Lung microvascular endothelial cell (primary cell): ENCODE data around the gene CHTF8. TPM values are rescaled to one million over a fixed set of nuclear protein-coding genes. Genes with fewer than 3 reads are reported as not detected.
"Not testable (repeated sequence)": the region's sequence is repeated elsewhere in the genome, so short reads cannot be mapped to it uniquely, and the experiment has no call there.

Source experiments
- DNase-seq, 2 donors: peaks; one replicate each; pipeline versions ENCODE4 v3.0.0 to v3.0.0-alpha.2; 2010; ENCODE audit warnings: low read depth in 2 of 2
- total RNA-seq: library from RNA; depleted of rRNA; stranded (reverse); fragments of >200 nt; gene quantifications from 2 replicates; pipeline ENCODE4 v1.2.1, GENCODE V29; 2014

CHTF8 gene, protein sequence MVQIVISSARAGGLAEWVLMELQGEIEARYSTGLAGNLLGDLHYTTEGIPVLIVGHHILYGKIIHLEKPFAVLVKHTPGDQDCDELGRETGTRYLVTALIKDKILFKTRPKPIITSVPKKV
- total RNA-seq = 60.4 and 62.3 TPM in 2 replicates

DNA sequence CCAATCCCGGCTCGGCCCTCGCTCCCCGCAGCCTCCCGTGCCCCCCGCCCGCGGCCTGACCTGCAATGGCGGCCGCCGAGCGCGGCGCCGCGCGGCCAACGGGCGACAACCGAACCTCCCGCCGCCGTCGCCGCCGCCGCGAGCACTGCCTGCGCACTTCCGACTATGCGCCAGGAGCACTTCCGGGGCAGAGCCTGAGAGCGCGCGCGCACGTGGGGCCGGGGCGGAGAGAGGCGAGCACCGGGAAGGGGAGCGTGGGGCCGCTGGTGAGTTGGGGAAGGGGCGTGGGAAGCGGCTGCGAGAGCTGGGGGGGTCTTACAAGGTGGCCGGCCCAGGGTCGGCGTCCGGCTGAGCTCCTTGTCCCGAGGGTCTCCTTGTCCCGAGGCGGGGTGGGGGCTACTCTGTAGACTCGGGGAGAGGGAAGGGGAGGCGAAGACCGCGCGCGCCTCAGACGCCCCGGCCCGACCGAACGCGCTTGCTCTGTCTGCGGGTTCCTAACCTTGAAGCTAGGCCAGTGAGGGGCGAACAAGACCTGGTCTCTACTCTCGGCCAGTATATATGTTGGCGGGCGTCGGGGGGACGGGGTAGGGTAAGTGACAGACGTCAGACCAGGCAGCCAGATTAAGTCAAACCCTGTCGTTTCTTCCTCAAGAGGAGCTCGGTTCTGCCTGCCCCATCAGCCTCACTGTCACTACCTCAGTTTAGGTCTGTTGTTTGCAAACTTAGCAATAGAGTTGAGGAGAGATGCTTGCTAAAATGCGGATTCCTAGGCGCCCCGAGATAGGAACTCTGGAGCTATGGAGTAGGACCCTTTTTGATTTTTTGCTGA lies at the start of gene CHTF8, which contains the start of gene UTP4:
Gene CHTF8 (minus strand): TSS at position 165 of the 829 bp plus-strand sequence. CDS start 11,130 bp downstream, outside the sequence.
Gene UTP4 (plus strand): TSS at position 226 of the 829 bp plus-strand sequence. CDS start 811 bp downstream, outside the sequence.
- DNase-seq = peak; percentile 87 to 90

DNA sequence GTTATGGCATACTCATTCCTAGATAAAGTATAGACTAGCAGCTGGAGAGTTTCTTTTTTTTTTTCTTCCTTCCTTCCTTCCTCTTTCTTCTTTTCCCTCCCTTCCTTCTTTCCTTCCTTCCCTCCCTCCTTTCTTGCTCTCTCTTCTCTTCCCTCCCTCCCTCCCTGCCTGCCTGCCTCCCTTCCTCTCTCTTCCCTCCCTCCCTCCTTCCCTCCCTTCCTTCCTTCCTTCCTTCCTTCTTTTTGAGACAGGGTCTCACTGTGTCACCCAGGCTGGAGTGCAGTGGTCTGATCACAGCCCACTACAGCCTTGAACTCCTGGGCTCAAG lies 47.6 kb upstream of the CHTF8 start:
- DNase-seq = no peak

DNA sequence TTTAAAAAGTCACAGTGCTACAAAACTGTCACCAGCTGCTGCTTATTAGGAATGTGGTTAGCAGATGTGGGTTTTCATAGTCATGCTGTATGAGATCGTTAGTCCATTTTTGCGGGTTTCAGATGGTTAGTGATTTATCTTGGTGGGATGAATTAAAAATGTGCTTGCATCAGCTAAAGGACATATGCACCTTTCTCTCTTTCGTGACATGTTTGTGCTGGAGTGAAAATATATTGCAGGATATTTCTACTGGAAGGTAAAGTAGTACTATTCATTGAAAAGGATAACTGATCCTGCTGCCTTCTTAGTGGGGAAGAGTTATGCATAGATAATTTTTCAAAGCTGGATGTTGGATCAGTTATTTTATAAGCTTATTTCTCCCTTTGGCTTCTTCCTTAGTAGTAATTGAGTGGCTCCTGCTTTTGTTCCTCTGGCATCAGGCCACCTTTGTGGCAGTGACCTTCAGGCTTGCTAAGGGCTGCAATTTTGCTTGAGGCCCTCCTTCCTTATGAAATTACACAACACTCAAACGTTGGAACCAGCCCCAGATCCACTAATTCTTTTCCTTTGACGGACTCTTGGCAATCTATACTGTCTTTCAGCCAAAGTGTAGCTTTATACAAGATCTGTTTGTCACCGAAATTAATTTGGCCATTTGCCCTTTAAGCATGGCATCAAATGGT lies 47.1 kb upstream of the CHTF8 start:
- peak; percentile 47 to 73 for DNase-seq

DNA sequence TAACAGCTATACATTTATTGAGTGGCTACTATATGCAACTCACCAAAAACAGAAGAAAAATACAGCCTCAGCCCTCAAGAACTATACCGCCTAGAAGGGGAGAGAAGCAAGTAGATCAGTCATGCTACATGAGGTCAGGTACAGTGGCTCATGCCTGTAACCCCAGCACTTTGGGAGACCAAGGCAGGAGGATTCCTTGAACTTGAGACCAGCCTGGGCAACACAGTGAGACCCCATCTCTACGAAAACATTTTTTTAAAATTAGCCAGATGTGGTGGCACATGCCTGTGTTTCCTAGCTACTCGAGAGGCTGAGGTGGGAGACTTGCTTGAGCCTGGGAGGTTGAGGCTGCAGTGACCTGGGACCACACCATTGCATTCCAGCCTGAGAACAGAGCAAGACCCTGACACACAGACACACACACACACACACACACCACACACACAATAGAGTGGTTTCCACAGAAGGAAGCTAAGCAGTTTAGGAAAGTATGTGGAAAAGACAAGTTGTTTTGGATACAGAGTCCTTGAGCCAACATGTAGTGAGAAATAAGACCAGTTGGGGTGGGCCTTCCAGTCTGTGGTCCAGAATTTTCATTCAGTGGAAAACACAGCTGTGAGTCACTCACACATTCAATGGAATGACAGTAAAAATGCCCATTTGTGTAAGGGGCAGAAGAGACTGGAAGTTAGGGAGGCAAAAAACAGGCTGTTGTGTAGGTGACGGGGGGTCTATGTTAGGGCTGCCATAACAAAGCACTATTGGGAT lies 43.8 kb upstream of the CHTF8 start:
- DNase-seq = no peak

DNA sequence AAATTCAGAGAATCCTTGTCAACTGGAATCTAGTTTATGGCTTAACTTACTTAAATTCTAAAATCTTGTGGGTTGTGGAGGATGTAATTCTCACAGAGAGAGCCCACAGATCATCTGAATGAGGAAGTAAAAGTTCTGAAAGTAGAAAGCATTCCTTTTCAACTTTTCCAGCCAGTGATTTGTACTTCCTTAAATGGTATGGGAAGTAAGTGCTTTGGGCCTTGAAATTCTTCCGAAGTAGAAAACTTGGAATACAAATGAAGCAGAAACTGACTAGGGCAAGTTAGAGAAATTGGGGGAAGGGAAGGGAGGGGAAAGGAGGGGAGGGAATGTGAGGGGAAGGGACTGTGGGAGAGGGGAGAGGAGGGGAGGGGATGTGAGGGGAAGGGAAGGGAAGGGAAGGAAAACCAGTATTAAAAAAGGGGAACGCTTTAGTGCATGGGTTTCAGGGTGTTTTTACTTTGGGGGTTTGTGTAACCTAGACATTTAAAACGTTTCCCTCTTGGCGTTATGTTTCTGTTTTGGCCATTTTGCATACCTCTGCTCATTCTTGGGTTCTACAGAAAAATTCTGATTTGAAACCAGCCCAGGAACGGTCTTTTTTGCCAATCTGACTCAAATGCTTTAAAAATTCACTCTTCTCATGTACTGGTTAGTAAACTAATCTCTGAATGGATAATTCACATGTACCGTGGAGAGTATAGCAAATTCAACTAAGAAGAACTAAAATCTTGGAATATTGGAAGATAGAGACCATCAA lies 39.1 kb upstream of the CHTF8 start:
- DNase-seq = no peak

DNA sequence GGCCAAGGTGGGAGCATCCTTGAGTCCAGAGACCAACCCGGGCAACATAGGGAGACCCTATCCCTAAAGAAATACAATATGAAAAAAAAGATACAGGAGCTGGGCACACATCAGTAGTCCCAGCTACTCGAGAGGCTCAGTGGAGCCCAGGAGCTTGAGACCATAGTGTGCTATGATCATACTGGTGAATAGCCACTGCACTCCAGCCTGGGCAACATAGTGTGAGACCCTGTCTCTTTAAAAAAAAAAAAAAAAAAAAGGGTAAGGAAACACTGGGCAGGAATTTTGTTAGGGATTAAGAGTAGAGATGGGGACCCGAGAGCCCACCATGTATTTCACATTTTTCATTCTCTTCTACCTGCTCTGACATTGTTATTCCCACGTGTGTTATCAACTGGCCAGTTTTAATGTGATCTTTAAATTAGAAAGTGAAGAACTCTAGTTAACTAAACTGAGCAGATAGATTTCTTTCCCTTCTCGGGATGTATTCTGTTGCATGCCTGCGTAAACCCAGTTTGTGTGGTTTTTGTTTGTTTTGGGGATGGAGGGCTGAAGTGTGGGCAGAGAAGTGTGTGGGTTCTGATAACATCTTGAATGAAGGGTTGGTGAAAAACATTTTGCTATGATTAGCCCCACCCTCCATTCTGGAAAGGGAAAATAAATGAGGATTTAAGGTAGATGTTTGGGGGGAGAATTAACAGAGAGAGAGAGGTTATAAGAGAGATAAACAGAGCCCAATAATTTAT lies 37.4 kb upstream of the CHTF8 start:
- DNase-seq = no peak

DNA sequence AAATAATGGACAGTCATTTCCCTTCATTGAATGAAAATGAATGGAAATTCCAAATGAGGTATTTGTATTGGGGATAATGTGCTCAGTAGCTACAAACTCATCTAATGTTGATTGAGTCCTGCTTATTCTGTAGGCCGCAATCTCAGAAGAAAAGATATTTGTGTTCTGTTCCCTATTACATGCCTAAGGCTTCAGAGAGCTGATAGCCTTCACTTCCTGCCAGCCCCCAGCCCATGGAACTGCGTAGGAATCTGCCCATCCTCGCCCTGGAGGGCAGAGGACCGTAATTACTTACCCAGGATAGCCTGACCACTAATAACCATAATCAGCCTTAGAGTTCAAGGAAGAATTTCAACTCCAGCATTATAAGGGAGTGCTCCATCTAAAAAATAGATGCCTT lies 36.7 kb upstream of the CHTF8 start:
- no peak for DNase-seq

DNA sequence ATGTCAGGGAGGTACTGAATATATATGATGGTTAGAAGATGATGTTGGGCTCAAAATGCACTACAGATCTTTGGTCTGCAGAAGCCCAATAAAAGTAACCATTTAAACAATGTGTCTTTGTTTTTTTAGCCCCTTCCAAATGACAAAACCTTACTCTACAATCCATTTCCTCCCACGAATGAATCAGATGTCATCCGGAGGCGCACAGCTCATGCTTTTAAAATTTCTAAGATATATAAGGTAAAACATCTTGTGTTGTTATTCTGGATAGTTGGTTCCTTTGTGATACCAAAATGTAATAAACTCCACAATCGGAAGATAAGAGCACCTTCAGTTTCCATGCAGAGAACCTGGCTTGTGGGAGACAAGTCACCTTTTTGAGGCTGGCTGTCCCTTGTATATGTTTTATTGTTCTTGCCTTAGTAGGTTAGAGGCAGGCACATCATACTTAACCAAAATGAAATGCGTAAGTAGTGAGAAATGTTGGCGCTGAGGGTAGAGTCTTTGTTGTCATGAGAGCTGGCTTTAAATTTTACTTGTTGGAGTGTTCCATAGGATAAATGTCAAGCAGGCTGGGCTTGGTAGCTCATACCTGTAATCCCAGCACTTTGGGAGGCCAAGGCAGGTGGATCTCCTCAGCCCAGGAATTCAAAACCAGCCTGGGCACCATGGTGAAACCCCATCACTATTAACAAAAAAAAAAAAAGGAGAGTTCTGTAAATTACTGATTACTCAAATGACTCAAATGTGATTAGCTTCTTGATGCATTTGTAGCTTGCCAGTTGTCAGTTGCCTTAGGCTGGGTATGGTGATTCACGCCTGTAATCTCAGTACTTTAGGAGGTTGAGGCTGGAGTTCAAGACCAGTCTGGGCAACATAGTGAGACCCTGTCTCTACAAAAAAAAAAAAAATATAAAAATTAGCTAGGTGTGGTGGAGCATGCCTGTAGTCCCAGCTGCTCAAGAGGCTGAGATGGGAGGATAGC lies 34.9 kb upstream of the CHTF8 start:
- peak in 1 of 2 donors; percentile 66 for DNase-seq

DNA sequence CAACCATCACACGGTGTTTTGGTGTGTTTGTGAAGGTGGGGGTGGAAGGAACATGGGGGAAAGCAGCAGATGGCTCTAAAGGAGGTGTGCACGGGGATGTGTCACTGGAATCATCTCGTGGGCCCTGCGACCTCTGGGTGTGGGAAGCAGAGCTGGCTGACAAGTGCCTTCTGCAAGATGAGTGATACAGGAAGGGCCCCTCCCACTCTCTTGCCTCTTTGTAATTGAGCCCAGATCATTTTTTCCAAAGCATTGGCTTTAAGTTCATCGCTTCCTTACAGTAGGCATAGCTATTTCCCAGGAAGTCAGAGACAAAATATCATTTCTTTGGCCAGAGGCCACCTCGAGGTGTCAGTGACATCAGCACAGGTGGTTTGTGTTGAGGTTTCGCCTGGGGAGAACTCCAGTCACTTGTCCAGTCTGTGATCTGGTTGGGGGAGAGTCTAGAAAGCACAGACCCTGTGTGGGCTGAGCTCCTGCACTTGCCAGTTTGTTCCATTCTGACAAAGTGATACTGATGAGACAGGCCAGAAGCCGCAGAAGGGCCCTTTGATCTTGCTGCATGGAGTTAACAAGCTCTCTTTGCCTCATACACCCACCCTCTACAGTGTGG lies 33.9 kb upstream of the CHTF8 start:
- peak; percentile 39 to 69 for DNase-seq

DNA sequence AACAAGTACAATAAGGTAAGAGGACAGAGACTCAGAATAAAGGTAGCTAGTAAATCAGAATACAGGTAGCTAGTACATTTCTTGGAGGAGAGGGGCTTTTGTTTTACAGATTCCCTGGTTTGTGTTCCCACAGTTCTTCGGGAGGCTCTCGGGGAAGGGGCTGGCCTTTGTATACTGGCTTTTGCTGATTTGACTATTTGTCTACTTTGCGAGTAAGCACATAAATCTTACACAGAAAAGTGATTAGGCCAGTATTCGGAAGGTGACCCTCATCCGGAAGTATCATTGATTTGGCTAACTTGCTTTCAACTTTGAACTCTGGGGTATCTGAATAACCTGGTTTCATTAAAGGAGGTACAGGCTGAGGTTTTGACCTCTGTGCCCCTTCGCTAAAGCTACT lies 33.2 kb upstream of the CHTF8 start:
- no peak for DNase-seq

DNA sequence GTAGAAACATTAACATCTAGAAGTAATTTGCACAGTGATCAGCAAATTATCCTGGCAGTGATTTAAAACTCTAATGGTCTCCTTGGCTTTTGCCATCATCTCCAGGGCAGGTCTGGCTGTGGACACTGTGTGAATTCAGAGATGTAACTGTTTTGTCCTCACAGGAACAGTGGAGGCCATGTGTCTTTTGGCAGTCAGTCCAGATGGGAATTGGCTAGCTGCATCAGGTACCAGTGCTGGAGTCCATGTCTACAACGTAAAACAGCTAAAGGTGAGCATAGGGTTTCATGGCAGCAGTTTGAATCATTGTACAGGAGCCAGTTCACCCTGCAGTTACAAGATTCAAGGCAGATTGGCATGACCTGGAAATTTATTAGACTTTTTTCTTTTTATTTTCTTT lies 27.8 kb upstream of the CHTF8 start:
- DNase-seq = no peak

DNA sequence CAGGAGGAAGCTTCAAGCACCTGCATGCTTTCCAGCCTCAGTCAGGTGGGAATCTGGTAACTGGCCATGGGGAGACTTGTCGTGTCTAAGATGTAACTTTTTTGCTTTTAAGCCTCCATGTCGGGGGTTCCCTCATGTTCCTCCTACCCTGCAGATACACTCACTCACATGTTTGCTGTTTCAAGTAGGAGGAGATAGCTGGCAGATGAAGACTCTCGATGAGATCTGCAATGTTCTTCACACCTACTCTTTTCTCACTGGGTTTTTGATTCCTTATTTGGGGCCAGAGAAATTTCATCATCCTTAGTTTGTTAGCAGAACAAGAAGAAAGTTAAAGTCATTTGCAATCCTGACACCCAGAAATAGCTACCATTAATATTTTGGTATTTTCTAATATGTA lies 24.8 kb upstream of the CHTF8 start:
- DNase-seq = no peak

DNA sequence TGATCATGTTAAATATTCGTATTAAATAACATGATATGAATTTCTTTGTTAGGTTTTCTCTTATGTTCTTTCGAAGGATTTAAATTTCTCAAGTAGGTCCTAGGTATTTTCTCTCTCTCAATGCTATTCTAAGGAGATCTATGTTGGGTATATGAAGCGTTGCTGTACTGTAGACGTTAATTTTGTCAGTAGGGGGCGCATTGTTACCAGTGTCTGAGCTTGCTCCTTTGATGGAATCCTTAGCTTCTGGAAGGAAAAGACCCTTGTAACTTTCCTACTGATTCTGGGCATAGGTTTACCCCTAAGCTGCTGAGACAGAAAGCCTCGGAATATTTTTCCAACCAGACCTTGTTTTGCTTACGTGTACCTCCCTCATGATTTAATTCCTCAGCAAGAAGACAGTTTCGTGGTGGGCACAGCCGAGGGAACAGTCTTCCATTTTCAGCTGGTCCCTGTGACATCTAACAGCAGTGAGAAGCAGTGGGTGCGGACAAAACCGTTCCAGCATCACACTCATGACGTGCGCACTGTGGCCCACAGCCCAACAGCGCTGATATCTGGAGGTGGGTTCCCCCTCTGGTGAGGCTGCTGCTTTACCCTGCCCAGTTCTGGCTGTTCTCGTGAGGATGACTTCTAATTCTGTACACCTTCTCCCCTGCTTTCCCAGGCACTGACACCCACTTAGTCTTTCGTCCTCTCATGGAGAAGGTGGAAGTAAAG lies 17.9 kb upstream of the CHTF8 start:
- peak; percentile 81 to 82 for DNase-seq

DNA sequence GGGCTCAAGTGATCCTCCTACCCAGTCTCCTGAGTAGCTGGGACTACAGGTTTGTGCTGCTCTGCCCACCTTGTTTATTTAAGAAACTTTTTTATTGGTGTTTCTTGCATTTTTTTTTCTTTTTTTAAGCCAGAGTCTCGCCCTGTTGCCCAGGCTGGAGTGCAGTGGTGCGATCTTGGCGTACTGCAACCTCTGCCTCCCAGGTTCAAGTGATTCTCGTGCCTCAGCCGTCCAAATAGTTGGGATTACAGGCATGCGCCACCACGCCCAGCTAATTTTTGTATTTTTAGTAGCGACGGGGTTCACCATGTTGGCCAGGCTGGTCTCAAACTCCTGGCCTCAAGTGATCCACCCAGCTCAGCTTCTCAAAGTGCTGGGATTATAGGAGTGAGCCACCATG lies 17.2 kb upstream of the CHTF8 start:
- DNase-seq = not testable (repeated sequence)

DNA sequence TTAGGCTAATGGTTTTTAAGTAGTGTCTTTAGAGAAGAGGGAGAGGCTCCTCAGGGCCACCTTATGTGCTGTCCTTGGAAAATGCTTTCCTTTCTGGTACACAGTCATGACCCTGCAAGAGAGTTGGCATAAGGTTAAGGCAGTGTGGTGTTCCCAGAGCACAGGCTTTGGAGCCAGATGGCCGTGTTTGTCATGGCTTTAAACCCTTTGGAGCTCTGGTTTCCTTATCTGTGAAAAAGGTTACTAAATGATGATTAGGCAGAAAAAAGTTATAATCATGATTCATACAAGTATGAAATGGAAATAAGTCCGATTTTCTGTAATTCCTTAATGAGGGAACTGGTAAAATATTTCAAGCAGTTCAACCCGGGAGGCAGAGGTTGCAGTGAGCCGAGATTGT lies 13.3 kb upstream of the CHTF8 start:
- no peak for DNase-seq

DNA sequence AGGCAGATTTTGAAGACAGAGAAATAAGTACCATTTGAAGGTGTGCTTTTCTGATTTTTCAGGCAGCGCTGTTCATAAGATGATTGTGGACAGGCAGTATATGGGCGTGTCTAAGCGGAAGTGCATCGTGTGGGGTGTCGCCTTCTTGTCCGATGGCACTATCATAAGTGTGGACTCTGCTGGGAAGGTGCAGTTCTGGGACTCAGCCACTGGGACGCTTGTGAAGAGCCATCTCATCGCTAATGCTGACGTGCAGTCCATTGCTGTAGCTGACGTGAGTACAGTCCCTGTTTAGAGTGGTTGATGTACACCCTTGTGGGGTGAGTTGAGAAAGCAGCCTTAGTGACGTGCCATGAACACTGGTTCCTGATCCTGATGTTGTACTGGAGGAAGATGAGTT lies 10.7 kb upstream of the CHTF8 start:
- peak in 1 of 2 donors; percentile 18 for DNase-seq

DNA sequence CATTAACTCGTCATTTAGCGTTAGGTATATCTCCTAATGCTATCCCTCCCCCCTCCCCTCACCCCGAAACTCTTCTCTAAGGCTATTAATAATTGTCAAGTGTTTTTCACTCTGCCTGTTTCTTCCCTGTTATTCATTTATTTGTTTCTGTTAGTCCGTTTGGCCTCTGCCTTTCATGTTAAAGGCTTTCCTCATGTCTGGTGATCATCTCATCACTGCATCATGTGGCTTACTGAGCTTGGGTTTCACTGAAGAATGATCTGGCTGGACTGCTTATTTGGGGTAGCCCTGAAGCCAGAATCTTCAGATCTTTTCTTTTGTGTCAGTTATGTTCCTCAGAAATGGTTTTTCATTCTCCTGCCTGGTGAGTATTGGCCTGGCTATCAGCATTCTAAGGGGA lies 9.5 kb upstream of the CHTF8 start:
- no peak for DNase-seq

DNA sequence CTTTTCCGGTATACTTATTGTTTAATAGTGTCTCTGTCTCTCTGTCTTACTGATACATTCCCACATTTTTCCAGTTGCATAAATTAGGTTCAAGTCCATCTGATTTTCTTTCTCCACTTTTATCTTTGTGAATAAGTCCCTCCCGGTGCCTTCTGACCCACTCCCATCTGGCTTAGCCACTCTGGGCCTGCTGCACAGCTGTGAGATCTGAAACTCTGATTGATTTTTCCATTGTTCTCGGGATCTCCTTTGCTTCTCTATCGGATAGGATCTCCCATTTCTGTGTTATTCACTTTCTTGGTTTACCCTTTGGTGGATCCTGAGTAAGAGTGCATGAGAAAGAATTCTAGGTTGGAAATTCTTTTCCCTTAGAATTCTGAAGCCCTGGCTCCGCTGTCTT lies 8.6 kb upstream of the CHTF8 start:
- DNase-seq = no peak
